GM18526 (cell line): Measurements from ENCODE around the gene STK10.

Experiments used
- POLR2A ChIP-seq: IDR thresholded peaks from 3 replicates; pipeline ENCODE4 v1.6.1; 2011; ENCODE audit not compliant: insufficient read length; ENCODE audit errors: extremely low read depth

Gene STK10

DNA sequence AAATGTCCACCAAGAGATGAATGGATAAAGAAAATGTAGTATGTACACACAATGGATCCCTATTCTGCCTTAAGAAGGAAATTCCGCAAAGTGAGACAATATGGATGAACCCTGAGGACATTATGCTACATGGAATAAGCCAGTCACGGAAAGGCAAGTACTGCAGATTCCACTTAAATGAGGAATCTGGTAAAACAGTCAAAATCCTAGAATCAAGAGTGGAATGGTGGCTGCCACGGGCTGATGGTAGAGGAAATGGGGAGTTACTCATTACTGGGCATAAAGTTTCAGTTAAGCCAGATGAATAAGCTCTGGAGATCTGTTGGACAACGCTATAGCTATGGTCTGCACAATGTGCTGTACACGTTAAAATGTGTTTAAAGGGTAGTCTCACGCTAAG, 47.2 kb downstream of the STK10 start:
- no peak for TF ChIP-seq POLR2A

DNA sequence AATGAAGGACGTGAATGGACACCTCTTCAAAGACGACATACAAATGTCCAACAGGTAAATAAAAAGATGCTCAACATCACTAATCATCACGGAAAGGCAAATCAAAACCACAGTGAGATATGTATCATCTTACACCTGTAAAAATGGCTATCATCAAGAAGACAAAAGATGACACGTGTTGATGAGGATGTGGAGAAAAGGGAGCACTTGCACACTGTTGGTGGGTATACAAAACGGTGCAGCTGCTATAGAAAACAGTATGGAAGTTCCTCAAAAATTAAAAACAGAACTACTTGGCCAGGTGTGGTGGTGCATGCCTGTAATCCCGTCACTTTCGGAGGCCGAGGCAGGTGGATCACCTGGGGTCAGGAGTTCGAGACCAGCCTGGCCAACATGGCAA, 47.9 kb downstream of the STK10 start:
- TF ChIP-seq POLR2A, result no peak

DNA sequence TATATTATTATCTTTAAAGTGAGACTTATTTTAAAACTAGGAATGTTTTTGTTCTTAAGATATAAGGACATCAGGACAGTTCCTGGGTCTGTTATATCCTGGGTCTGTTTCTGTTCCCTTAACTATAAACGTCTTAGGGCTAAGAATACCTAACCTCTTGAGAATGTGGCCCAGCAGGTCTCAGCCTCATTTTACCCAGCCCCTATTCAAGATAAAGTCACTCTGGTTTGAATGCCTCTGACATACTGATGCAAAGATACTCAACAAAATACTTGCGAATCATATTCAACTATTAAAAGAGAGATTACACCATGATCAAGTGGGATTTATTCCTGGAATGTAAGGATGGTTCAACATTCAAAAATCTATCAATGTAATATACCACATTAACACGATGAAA, 51.0 kb downstream of the STK10 start:
- TF ChIP-seq POLR2A, result no peak

DNA sequence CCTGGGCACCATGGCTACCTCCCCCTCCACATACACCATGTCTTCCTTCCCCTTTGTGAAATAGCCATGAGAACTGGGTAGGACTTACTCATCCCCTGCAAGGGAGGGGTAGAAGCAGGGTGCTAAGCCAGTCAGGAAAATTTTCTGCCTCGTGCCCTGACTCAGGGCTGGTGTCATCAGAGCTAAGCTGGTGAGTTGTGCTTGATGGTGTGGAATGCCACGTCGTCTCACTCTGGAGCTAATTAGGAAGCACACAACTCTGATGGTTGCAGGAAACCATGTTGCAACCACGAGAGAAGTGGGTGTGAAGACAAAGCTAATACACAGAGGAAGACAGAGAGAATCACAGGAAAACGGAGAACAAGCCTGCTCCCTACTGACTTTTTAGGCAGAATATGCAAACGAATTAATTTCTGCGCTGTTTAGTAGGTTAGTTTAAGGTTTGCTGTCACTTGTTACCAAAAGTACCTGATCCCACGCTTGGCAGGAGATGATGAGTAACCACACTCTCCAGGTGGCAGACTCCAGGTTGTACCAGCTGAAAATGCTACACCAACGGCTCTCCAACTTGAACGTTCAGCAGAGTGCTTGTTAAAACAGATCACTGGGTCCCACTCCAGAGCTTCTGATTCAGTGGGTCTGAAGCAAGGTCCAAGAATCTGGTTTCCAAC, 54.5 kb downstream of the STK10 start:
- no peak for TF ChIP-seq POLR2A

- no peak for TF ChIP-seq POLR2A
Observed at GRCh38 chr5:172131690-172132089, 56.3 kb downstream of the STK10 start.

DNA sequence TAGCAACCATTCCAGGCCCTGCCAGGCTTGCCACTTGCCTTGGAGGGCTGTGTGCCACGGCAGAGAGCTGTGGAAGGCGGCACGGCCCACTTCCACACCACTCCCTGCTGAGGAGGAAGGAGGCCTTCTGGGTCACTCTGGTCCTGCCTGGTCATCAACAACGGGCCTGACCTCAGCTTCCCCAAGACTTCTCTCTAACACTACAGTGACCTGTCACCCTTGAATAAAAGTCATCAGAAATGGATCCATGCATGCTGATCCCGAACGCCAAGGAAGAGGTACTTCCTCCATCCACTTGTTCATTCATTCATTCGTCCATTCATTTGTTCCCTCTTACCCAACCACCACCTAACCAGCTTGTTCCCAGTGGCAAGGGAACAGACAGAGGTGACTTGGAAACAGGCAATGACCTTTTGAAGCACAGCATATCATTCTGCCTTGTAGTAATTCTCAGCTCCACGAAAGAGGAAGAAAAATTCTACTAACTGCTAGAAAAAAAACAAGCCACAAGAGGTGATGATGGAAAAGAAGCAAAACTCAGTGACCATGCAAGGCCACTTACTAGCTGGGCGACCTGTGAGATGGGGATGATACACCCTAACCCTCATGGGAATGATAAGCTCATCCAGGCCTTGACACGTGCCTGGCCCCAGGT, 58.6 kb downstream of the STK10 start:
- no peak for TF ChIP-seq POLR2A

DNA sequence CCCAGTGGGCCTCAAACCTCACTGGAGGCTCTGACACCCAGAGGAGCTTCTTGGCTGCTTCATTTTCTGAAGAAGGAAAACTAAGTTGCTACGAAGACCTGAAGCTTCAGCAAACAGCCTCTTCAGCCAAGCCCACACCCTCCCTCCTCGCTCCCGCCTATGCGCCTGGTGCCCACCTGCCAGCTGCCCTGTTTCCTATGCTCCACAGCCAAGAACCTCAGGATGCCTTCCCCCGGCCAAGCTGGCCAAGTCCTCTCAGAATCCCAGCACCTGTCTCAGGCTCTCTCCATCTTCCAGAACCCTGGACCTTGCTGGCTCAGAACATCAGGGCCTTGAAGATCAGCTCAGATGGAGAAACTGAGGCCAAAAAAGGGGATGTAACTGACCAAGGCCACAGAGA, 60.4 kb downstream of the STK10 start:
- TF ChIP-seq POLR2A, result no peak

DNA sequence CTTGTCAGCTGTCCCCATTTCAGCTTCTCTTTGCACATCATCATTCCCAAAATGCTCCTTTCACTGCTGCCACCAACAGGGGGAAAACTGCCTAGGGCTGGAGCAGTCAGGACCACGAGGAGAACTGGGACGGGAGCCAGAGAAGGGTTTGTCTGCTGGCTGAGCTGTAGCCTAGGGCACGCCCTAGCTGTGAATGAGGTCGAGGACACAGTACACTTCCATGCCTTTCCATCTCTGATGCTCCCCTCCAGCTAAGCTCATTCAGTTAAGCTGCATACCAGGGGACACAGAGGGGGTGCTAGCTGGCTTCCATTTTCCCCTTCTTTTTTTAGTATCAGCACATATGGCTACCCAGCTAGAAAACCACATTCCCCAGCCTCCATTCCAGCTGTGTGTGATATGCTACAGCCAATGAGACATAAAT, 64.7 kb downstream of the STK10 start:
- TF ChIP-seq POLR2A, result no peak

GRCh38 chr5:172119921-172120688, 67.9 kb downstream of the STK10 start:
- no peak for TF ChIP-seq POLR2A

DNA sequence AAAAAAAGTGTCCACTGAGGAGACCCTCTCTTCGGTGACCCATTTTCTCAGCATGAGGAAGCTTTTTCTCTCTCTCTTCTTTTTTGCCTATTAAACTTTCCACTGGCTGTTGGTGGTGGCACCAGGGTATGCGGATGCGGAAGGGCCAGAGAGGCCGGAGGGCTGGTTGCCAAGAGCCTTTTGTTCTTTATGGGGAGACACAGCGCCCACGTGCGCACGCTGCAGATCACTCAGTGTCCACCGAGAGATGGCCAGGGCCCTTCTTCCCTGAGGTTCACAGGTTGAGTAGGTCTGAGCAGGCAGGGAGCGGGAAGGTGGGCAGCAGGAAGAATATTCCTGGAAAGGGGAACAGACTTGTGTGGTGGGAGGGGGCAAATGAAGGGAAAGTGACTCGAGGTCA, 69.1 kb downstream of the STK10 start:
- no peak for TF ChIP-seq POLR2A

DNA sequence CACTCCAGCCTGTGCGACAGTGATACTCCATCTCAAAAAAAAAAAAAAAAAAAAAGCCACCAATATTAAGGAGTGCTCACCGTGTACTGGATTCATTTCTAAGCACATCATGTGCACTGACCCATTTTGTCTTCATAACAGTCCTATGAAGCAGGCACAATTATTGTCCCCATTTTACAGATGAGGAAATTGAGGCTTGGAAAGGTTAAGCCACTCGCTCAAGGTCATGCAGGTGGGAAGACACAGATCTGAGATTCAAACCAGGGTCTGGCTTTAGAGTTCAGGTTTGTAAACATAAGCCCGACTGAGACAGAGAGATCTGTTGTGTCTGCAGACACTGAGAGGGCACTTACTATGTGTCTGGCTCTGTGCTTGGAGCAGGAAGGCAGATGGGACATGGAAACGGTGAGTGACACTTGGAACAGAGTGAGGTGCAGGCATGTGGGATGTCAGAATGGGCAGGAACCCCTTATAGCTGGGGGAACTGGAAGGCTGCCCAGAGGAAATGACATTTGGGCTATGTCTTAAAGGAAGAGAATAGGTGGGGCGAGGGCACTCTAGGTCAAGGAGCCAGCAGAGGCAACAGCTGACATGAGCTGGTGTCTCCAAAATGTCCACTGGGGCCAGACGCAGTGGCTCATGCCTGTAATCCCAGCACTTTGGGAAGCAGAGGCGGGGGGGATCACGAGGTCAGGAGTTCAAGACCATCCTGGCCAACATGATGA, 69.9 kb downstream of the STK10 start:
- no peak for TF ChIP-seq POLR2A

- TF ChIP-seq POLR2A, result no peak
Observed at GRCh38 chr5:172115541-172115982, 72.5 kb downstream of the STK10 start.

GRCh38 chr5:172114875-172115422, 73.1 kb downstream of the STK10 start:
- TF ChIP-seq POLR2A, result peak; percentile 54

DNA sequence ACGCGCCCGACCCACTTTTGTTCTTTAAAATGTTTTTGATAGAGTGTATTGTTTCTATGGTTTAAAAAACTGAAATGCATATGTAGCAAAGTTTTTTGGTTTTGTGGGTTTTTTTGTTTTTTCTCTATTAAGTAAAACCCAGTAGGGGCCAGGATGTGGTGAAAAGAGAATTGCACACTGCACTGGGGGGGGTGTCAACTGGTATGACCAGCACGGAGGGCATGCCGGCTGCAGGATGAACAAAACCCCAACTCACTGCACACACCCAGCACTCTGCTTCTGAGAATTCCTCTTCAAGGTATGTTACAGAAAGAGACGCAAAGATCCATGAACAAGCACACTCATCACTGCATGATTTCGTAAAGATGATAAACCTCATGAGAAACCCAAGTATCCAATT, 75.0 kb downstream of the STK10 start:
- TF ChIP-seq POLR2A, result no peak

DNA sequence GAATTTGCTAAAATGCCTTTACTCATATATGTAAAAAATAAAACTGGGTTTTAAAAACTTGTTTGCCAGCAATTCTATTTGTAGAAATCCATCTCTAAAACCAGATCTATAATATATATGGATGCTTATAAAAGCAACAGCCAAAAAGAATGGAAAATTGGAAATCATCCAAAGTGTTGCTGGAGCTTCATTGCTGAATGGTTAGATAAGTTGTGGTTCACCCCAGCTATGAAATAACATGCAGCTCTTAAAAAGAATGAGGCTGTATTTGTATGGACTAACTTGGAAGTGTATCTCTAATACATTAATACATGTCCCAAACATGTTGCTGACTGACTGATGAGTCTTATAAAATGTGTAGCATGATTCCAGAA, 76.2 kb downstream of the STK10 start:
- TF ChIP-seq POLR2A, result no peak
